A172 (cell line): ENCODE measurements around the gene COLQ. TPM values are rescaled to one million over a fixed set of nuclear protein-coding genes. Genes with fewer than 3 reads are reported as not detected.

Experiments
- DNase-seq: peaks from one replicate; pipeline ENCODE4 v3.0.0-alpha.2; 2015; ENCODE audit warnings: low spot score
- total RNA-seq: library from RNA; depleted of rRNA; stranded (reverse); fragments of >200 nt; shearing (Covaris generic); gene quantifications from 2 replicates; pipeline ENCODE4 v1.2.3, GENCODE V29; 2014

The COLQ gene
- total RNA-seq, 1 experiment from 2014 or later: not detected

DNA sequence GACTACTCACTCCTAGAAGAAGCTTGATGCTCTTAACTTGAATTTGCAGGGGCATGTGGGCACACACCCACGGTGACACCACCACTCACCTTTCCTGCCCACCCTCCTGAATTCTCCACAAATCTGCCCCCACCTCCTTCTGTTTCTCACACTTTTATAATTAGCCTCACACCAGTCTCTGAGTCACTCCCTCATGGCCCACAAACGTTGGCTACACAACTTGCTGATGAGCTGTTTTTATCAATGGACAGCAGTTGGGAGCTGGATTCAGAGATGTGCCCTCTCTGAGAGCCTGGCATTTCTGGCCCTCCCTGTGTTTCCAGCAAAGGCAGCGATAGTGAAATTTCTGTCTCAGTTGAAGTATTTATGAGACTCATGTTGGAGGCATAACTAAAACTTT is 1.3 kb downstream of the COLQ start:
- no peak for DNase-seq

GRCh38 chr3:15519096-15519495 is 2.4 kb downstream of the COLQ start:
- DNase-seq: no peak

- no peak for DNase-seq
These were observed 6.7 kb downstream of the COLQ start for GRCh38 chr3:15514663-15515340.

GRCh38 chr3:15513810-15514662 is 7.5 kb downstream of the COLQ start:
- DNase-seq: no peak

GRCh38 chr3:15513116-15513515 is 8.4 kb downstream of the COLQ start:
- no peak for DNase-seq

- no peak for DNase-seq
These were observed 9.3 kb downstream of the COLQ start for GRCh38 chr3:15512166-15512565.

GRCh38 chr3:15511156-15511555 is 10.3 kb downstream of the COLQ start:
- DNase-seq: no peak

DNA sequence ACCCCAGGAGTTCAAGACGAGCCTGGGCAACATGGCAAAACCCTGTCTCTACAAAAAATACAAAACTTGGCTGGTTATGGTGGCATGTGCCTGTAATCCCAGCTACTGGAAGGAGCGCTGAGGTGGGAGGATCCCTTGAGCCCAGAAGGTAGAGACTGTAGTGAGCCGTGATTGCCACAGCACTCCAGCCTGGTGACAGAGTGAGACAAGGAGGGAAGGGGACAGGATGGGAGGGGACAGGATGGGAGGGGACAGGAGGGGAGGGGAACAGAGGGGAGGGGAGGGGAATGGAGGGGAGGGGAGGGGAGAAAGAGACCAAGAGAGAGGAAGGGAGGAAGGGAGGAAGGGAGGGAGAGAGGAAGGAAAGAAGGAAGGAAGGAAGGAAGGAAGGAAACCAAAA is 11.0 kb downstream of the COLQ start:
- DNase-seq: no peak

DNA sequence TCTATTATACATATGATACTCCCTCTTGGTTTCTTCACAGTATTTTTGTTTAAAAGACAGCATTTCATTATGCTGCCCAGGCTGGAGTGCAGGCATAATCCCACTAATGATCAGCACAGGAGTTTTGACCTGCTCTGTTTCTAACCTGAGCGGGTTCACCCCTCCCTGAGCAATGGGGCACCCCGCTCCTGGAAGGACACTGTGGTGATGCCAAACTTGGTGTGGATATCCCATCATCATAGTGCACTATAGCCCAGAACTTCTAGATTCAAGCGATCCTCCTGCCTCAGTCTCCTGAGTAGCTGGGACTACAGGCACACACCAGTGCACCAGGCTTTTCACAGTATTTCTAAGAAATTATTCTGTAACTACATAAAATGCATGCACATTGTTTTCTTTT is 14.9 kb downstream of the COLQ start:
- DNase-seq: no peak

GRCh38 chr3:15505479-15506165 is 15.9 kb downstream of the COLQ start:
- no peak for DNase-seq

GRCh38 chr3:15502616-15503015 is 18.9 kb downstream of the COLQ start:
- DNase-seq: no peak

- DNase-seq: no peak
These were observed 20.4 kb downstream of the COLQ start for GRCh38 chr3:15501126-15501525.

- no peak for DNase-seq
These were observed 21.3 kb downstream of the COLQ start for GRCh38 chr3:15500107-15500724.

- no peak for DNase-seq
These were observed 22.0 kb downstream of the COLQ start for GRCh38 chr3:15499536-15499935.

- no peak for DNase-seq
These were observed 22.9 kb downstream of the COLQ start for GRCh38 chr3:15498431-15499214.

DNA sequence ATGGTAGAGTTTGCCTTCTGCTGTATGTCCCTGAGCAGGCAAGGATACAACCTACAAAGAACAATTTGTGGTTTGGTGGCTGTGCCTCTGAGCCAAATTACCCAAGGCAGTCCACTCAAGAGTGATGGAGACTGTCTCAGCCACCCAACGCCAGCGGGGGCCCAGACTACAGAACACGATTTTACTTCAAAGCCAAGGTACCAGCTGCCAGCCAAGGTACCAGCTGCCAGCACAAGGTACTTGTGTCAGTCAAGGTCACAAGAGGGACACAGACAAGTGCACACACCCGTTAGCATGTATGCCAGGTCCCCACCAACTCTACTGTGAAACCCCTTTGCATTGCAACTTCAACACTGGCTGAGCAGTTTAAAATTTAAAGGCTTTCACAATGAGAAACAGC is 23.5 kb downstream of the COLQ start:
- DNase-seq: no peak

DNA sequence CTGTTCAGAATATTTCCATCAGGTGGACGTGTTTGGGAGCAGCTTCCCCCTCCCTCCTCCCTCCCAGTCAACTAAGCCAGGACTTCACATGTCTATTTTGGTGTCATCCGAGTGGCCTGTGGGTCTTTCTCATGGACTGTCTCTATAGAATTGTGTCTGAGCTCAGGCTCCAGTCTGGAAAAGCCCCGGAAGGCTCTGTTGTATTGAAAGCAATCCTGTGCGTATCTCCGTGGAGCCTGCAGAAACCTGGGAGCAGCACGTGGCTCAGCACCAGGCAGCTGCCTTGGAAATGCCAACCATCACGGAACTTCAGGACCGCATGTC is 25.2 kb downstream of the COLQ start:
- no peak for DNase-seq

DNA sequence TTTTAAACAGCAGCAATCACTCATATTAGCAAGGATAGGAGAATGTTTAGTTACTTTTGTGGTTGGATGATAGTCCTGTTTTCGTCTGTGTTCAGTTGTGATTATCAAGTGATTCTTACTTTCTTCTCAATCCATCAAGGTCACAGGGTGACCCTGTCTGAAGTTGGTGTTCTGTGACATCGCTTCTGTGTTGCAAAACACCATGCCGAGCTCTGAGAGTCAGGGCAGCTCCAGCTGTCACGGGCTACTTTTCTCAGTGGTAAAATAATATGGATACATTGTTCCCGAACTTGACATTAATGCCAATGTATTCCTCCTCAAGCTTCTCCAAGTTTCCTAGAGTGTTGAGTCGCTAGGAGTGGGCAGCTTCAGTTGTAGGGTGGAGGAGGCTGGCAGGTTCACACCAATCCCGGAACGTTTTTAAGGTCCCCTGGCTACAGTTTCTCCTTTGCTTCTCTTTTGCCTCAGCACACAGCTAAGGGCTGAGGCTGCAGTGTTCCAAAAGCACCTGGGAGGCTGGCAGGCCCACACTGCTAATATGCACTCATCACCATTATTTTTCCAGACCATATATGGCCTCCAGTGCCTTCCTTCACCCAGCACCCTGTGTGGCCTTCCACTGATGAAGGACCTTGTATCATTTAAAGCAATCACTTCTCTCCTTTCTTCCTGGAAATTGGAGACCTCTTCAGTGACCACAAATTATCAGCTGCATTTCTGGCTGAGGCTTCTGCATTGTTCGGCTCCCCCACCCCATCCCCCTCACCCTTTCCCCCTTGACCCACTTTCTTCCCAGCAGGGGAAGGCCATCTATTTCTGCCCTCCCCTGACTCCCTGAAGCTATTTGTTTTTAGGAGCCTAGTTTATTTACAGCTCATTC is 25.8 kb downstream of the COLQ start:
- no peak for DNase-seq

GRCh38 chr3:15493436-15493835 is 28.1 kb downstream of the COLQ start:
- DNase-seq: no peak

DNA sequence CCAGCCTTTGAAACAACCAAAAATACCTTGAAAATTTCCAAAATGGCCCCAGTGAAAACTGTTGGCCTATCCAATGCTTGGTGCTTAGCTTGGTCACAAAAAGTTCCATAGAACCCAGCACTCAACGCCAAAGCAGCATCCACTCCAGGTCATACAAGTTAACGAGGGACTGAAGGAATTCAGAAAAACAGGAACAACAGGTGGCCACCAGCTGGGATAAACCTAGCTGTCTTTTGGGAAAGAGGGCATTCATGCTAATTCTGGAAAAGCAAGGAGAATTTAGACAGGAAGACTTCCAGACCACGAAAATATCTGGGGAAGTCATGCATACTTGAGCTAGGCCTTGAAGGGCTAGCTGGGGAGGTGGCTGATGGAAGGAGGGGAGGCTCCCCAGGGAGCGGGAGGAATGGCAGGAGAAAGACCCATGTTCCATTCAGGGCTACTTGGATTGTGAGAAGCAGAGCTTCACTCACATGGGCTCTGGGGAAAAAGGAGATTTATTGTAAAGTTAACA is 28.6 kb downstream of the COLQ start:
- DNase-seq: no peak
